NCI-H345 (cell line): ENCODE measurements around the gene CSGALNACT2.
"Not testable (repeated sequence)": the region's sequence is repeated elsewhere in the genome, so short reads cannot be mapped to it uniquely, and the experiment has no call there.

Experiments
- DNase-seq: peaks from one replicate; lab custom pipeline; 2025; lab: John Stamatoyannopoulos, UW

Gene CSGALNACT2

DNA sequence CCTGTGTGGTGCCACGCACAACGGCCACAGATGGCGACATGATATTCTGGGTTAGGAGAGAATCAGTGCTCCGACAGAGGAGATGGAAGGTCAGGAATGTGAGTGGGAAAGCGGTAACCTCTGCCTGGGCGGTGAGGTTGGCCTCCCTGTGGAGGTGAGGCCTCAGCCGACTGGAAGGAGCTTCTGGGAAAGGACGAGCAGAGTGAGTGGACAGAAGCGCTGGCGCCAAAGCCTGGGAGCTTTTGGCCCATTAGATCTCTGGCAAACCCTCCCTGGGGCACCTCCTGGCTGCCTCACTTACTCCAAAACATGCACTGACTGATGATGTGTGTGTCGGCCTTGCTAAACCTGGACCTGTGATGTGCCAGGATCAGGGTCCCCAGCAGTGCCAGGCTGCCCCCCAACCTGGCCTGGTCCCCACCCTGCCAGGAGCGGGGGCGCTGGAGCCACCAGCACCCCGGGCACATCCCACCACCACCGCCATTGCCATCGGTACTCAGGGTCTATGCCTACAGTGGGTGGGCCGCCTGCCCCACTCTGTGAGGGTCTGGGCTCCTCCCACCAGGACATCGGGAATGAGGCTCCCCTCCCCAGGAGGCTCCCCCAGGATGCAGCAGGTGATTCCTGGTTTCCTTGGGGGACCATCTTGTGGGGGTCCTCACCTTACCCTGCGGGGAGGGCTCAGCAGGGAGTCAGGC lies 77.7 kb downstream of the CSGALNACT2 start:
- no peak for DNase-seq

DNA sequence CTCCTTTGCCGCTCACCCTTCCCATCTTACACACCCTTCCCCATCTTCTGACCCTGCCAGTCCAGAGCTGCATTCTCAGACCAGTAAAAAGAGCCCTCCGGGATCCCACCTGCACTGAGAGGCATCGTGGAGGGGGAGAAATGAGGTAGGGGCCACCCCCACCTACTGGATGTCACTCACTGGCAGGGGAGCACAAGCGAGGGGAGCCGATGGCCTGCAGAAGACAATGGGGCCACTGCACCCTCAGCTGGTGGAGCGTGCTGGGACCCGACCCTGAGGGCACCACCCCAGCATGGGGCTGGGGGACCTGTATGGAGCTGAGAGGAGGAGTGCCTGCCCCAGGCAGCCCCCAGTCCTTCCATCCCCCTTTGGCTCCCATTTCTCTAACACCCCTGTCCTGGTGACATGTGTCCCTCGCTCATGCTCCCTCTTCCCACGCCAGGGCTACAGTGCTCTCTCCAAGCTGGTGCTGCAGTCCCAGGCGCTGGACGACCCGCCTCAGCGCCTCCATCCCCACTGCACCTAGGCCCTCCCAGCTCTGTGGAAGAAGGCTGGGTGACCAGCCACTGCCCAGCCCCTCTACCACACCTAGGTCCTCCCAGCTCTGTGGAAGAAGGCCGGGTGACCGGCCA lies 78.8 kb downstream of the CSGALNACT2 start:
- DNase-seq = no peak

DNA sequence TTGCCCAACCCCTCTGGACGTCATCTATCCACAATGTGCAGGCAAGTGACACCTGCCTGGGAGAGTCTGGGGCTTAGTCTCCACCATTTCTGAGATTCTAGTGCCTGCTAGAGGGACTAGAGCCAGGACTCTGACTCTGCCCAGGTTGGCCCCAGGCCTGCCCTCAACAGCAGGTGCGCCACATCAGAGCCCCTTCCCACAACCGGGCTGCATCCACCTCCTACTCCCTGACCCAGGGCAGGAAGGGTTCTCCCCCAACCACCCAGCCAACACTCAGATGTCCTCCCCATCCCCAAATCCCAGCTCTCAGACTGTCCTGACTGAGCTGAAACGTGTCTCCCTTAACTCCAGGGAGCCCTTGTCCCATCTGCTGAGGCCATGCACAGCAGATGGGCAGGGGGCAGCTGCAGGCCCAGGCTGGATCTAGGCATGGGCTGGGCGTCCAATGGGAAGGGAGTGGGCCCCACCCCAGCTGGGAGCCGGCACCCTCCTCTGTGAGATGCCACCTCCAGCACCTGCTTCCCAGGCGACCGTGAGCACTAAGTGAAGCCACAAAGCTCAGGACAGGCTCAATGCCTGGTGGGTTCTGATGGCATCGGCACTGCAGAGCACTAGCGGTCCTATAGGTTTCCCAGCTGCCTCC lies 79.4 kb downstream of the CSGALNACT2 start:
- no peak for DNase-seq

DNA sequence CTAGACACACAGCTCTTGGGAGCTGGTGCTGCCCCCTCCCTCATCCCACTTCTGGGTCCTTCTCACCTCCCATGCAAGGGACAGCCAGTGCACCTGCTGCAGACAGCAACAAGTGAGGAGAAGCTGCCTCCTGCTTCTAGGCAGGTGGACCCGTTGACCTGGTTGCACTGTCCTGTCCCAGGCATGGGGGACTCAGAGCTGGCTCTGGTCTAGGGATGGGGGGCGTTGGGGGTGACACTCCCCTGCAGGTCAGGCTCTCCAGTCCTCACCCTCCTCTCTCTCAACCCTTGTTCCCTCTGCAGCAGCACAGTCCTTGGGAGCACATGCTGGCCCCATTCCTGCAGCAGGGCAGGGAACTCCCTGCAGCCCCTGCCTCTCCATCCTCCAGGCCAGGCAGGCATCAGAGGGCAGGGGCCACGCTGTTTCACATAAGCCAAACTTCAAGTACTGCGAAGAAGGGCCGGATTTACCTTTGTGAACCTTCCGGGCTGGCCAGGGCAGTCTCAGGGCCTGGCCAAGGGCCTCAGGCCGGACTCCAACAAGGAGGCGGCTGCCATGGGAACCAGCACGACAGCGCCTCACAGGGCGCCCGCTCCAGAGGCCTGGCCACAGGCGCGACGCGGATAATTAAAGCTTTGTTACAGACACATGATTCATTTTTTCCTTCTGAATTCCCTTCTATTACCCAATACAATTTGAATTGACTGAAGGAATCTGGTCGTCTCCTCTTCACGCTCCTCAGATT lies 80.1 kb downstream of the CSGALNACT2 start:
- DNase-seq = no peak

GRCh38 chr10:43218951-43219837 lies 80.9 kb downstream of the CSGALNACT2 start:
- DNase-seq = no peak

- no peak for DNase-seq
These were observed 81.6 kb downstream of the CSGALNACT2 start for GRCh38 chr10:43219848-43220247.

GRCh38 chr10:43220251-43220650 lies 82.0 kb downstream of the CSGALNACT2 start:
- DNase-seq = not testable (repeated sequence)

DNA sequence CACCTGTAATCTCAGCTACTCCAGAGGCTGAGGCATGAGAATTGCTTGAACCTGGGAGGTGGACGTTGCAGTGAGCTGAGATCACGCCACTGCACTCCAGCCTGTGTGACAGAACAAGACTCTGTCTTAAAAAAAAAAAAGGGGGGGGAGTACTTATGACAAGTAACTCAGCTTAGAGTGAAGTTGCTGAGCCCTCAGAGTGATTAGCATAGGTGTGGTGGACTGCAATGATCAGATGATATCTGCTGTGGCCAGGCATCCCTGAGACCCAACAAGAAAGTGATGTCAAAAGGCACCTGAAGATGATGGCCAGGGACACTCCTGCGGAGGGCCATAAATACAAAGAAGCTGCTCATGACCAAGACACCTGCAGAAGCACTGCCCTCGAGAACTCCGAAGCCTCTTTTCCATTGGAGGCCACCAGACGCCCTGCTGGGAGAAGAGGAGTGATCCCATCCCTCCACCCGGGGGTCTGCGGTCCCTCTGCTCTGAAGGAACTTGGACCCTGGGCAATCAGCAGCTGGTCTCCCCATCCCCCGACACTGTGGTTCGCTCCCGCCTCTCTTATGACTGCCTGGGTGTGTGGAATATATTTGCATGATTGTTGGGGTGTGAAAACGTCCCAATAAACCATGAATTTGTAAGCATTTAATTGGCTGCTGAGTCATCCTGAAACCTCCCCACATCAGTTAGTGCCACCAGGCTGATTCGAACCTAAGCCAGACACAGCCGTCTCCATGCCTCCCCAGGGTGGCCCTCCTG lies 82.6 kb downstream of the CSGALNACT2 start:
- no peak for DNase-seq

GRCh38 chr10:43221419-43222209 lies 83.4 kb downstream of the CSGALNACT2 start:
- DNase-seq = no peak

DNA sequence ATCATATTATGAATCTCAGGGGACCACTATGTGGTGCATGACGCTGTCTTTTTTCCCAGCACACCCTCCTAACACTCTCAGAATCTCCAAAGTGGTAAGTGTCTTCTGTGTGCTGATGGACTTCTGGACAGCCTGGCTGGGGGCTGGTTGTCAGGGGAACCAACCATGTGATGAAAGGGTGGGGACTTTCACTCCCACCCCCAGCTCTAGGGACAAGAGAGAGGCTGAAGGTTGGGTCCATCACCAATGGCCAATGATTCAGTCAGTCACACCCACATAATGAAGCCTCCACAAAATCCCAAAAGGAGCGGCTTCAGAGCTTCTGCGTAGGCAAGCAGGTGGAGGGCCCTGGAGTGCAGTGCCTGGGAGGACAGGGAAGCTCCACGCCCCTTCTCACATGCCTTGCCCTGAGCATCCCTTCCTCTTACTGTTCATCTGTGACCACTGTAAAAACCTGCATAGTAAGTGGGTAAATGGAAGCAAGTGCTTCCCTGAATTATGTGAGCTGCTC lies 84.0 kb downstream of the CSGALNACT2 start:
- DNase-seq = no peak

DNA sequence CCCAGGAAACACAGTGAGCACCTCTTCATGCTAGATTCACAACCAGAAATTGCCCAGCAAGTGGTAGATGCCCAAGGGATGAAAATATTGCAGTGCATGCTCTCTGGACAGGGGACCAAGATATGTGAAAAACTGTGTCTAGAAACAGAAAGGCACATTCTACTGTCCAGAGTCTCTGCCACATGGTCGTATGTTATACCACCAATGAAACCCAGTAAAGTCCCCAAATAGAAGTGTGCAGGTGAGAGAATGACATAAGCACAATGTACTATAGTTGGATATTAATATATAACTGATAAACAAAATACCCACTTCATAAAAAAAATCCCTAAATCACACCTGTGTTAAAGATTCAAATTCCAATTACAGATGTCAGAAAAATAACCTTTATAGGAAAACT lies 84.8 kb downstream of the CSGALNACT2 start:
- DNase-seq = no peak

DNA sequence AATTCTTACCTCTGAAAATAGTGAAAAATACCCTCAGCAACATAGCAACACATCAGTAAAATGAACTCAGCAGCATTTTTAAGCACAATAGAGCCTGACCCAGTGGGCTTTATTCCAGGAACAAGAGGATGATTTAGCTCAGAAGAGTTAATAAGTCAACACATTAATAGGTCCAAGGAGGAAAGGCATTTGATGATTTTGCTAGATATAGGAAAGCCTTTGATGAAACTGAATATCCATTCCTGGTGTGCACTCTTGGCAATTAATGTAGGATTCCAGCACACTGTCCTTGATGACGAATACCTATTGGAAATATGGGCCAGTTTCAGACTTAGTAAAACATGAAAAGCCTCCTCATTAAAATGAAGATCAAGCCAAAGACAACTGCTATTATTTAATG lies 86.1 kb downstream of the CSGALNACT2 start:
- no peak for DNase-seq

- no peak for DNase-seq
These were observed 87.0 kb downstream of the CSGALNACT2 start for GRCh38 chr10:43225004-43225786.

- no peak for DNase-seq
These were observed 87.5 kb downstream of the CSGALNACT2 start for GRCh38 chr10:43225787-43226153.

DNA sequence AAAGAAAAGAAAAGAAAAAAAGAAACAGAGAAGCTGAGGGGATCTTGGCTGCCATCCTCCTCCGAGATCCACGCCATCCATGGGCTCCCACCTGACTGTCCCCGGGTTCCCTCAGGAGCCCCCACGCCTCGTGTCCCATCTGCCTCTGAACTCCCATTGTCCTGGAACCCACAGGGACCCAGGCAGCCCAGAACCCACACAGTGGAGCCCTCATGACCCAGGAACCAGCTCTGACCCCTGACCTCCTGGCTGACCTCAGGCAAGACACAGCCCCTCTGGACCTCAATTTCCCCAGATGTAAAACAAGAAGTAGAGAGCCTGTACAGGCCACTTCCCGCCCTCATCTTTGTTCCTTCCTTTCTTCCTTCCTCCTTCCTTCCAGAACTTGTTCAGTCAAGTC lies 88.2 kb downstream of the CSGALNACT2 start:
- DNase-seq = no peak

DNA sequence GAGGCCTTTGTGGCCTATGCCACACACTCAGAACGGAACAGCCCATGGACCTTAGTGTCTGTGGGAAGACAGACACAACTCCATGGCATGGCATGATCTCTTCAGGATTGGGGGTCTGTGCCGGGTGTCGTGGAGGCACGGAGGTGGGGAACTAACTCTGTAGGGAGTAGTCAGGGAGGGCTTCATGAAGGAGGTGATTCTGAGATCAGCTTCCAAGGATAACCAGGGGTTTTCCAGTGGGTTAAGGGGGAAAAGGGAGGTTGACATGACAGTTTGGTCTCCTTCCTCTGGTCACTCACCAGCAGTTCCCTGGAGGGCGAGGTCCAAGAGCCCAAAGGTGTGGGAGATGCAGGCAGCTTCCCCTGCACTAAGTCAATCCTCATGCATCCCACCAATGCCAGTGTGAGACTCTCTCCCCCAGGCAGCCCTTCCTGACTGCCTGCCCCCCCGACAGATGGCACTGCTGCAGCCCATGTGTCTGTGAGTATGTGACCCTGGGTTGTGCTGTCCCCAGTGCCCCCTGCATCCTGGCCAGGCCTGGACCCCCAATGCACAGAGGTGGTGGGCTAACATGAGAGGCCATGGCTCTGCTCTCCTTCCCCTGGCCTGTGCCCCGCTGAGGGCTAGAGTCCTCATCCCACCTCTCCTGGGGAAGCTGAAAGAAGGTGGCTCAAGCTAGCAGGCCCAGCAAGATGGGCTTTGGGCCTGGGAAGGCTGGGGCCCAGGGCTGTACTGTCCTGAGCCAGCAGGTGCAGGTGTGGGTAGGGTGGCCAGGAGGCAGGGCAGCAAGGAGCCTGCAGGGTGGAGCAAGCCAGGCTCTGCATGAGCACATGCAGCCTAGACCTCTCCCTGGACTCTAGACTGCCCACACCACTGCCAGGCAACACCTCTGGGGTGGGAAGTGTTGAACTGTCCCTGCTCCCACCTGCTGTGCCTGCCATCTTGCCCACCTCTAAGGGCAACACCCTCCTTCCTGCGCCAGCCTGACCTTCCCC lies 88.9 kb downstream of the CSGALNACT2 start:
- no peak for DNase-seq

DNA sequence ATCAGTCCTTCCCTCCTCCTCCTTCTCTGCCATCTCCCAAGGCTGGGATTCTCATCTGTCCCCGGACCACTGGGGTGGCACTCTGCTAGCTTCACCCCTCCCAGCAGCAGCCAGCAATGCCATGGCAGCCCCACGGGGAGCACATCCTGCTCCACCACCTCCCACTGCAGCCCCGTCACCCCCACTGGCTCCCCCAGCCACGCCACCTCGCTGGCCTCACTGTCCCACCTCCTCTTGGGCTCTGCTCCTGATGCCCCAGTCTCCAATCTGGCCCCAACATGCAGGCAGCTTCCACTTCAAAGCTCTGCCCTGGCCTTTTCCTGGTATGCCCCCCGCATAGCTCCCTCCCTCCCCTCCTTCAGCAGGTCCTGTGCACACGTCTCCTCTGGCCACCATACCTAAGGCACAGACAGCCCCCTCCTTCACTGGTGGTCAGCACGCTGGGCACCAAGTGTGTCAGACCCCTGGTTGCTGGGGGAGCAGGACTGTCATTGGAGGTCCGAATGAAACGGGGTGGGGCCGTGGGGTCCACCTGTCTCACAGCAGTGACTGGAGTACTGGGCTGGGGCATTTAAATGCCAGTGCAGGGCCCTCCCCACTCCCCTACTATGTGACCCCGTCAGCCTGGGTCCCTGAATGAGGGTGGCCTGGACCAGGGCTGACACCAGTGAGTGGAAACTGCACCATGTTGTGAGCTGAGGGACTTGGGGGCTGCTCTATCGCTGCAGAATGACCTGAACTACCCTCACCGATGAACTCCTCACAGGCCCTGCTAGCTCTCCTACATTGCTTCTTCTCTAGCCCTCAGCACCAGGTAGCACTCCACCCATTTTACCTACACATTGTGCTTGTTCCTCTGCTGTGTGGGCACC lies 89.9 kb downstream of the CSGALNACT2 start:
- DNase-seq = no peak
